ENCODE data around the gene GEN1. TPM values are rescaled to one million over a fixed set of nuclear protein-coding genes. Genes with fewer than 3 reads are reported as not detected.

Gene GEN1
- total and polyA plus RNA-seq, 9 donors, result 0.77 to 4.7 (median 2.3) TPM

DNA sequence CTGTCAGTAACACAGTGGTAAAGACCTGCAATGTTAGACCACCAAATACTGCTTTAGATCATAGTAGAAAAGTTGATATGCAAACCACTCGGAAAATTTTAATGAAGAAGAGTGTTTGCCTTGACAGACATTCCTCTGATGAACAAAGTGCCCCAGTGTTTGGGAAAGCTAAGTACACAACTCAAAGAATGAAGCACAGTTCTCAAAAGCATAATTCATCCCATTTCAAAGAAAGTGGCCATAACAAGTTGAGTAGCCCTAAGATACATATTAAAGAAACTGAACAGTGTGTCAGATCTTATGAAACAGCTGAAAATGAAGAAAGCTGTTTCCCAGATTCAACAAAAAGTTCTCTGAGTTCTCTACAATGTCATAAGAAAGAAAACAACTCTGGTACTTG is 27.5 kb downstream of the GEN1 start:
- no peaks in the 10 kb centered on the region for H3K27me3 ChIP-seq
- no peak for DNase-seq
- H3K27ac ChIP-seq, result no peak overlapping the region
- no peaks in the 10 kb centered on the region for H3K36me3 ChIP-seq
- 87 to 96% (median 90%) methylated on average over 1 of the region's 1 CpG for WGBS, 3 donors
- TF ChIP-seq POLR2A (IDR thresholded peaks at IDR 0.05) (no peak), EP300 (IDR thresholded peaks at IDR 0.05) (no peak)
- TF ChIP-seq, protein P1, sequence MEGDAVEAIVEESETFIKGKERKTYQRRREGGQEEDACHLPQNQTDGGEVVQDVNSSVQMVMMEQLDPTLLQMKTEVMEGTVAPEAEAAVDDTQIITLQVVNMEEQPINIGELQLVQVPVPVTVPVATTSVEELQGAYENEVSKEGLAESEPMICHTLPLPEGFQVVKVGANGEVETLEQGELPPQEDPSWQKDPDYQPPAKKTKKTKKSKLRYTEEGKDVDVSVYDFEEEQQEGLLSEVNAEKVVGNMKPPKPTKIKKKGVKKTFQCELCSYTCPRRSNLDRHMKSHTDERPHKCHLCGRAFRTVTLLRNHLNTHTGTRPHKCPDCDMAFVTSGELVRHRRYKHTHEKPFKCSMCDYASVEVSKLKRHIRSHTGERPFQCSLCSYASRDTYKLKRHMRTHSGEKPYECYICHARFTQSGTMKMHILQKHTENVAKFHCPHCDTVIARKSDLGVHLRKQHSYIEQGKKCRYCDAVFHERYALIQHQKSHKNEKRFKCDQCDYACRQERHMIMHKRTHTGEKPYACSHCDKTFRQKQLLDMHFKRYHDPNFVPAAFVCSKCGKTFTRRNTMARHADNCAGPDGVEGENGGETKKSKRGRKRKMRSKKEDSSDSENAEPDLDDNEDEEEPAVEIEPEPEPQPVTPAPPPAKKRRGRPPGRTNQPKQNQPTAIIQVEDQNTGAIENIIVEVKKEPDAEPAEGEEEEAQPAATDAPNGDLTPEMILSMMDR (IDR thresholded peaks at IDR 0.05), result no peak
- intact Hi-C loops (cut with DNase I), result no loop called here
- H3K4me3 ChIP-seq, result no peak overlapping the region
- H3K9me3 ChIP-seq, result no peaks in the 10 kb centered on the region
- no peaks in the 10 kb centered on the region for H3K4me1 ChIP-seq (ENCODE audit: insufficient read depth)

DNA sequence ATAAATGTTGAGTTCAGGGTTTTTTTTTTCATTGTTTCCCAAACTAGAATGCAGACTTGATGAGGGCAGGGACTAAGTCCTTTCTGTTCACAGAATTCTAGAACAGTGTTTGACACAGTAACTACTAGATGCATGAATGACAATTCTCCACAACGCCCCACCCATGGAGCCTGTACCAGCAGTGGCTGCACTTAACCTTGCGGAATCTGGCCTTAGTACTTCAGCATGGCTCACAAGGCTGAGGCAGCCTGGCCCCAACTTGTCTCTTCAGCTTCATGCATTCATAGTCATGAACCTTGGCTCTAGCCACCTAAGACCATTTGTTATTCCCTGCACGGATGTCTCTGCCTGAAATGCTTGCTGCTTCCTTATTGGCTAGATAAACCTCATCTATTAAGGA is 32.8 kb downstream of the GEN1 start:
- Histone ChIP-seq H3K4me3 (no peak overlapping the region), H3K9me3 (no peaks in the 10 kb centered on the region), H3K36me3 (no peaks in the 10 kb centered on the region), H3K4me1 (ENCODE audit: insufficient read depth) (peaks cover 2% of the 10 kb centered on the region), H3K27ac (no peak overlapping the region), H3K27me3 (no peaks in the 10 kb centered on the region)
- WGBS, 3 donors, result 71 to 84% (median 74%) methylated on average over 3 of the region's 3 CpGs
- intact Hi-C loops (cut with DNase I), result no loop called here
- TF ChIP-seq POLR2A (IDR thresholded peaks at IDR 0.05), result no peak
- no peak for TF ChIP-seq EP300 (IDR thresholded peaks at IDR 0.05)
- TF ChIP-seq, protein P1 (IDR thresholded peaks at IDR 0.05), result no peak
- DNase-seq, result no peak

DNA sequence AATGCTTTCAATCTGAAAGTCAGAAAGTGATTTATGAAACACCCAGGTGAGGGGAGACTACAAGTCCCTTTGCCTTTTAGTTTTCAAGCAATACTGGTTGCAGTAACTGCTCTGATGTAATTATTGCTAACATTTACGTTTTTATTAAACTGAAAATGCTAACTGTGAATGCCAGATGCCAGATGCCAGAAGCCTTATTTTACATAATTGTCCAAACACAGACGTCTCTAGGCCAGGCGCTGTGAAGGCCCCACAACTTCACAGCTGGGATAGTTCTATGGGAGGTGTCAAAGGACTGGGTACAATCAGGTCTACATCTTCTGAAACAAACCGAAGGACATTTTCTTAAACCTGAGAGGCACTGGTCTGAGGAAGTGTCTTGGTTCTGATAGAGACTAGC is 34.8 kb downstream of the GEN1 start:
- WGBS, 3 donors, result 38 to 57% (median 45%) methylated on average over 4 of the region's 4 CpGs
- Histone ChIP-seq H3K36me3 (no peaks in the 10 kb centered on the region), H3K27me3 (no peaks in the 10 kb centered on the region), H3K9me3 (no peaks in the 10 kb centered on the region), H3K4me3 (no peak overlapping the region), H3K27ac (no peak overlapping the region), H3K4me1 (ENCODE audit: insufficient read depth) (peaks cover 2% of the 10 kb centered on the region)
- no peak for DNase-seq
- TF ChIP-seq, protein P1 (IDR thresholded peaks at IDR 0.05), result no peak
- TF ChIP-seq EP300 (IDR thresholded peaks at IDR 0.05) (no peak), POLR2A (IDR thresholded peaks at IDR 0.05) (no peak)
- intact Hi-C loops (cut with DNase I), result no loop called here

DNA sequence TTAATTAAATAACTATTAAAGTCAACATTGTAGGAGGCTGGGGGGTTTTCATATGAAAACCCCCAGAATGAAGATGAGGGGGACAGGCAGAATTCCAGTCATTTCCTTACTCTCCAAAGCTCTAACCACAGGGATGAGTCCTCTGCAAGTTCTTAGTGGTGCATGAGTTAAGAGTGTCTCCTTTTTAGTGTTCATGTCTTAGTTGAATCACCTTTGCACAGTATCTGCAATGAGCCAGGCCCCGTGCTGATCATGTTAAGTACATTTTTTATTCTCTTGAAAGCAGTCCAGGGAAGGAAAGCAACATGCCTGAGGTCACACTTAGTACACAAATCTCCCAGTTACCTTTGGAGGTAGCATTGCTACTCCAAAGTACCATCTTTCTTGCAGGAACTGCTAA is 36.6 kb downstream of the GEN1 start:
- Histone ChIP-seq H3K27ac (no peak overlapping the region), H3K4me3 (no peak overlapping the region), H3K36me3 (no peaks in the 10 kb centered on the region), H3K9me3 (no peaks in the 10 kb centered on the region), H3K27me3 (no peaks in the 10 kb centered on the region), H3K4me1 (ENCODE audit: insufficient read depth) (peaks cover 2% of the 10 kb centered on the region)
- WGBS, 3 donors, result 43 to 62% (median 55%) methylated on average over 1 of the region's 1 CpG
- DNase-seq, result no peak
- TF ChIP-seq, protein P1 (IDR thresholded peaks at IDR 0.05), result no peak
- TF ChIP-seq POLR2A (IDR thresholded peaks at IDR 0.05) (no peak), EP300 (IDR thresholded peaks at IDR 0.05) (no peak)
- intact Hi-C loops (cut with DNase I), result no loop called here

All from ovary (tissue), 9 donors.